ENCODE results near the gene PCGF2. TPM values are rescaled to one million over a fixed set of nuclear protein-coding genes. Genes with fewer than 3 reads are reported as not detected.

Gene PCGF2
- polyA plus RNA-seq, 1 donor from 2014 or later, result 11.7 TPM

GRCh38 chr17:38720941-38721340 lies 27.2 kb downstream of the PCGF2 start:
- H3F3A ChIP-seq (ENCODE audit: insufficient read depth, low read length, poor library complexity, severe bottlenecking), result no peaks in the 10 kb centered on the region
- H4K20me1 ChIP-seq (ENCODE audit: insufficient read depth), result no peaks in the 10 kb centered on the region
- TF ChIP-seq EP300 (conservative IDR thresholded peaks at IDR 0.05; ENCODE audit: poor library complexity, severe bottlenecking), result no peak
- no peak overlapping the region for H3K4me3 ChIP-seq (ENCODE audit: low read length)
- H3K9me3 ChIP-seq (ENCODE audit: low read length), result no peaks in the 10 kb centered on the region
- no peak overlapping the region for H3K9ac ChIP-seq (ENCODE audit: low read length)
- H2AFZ ChIP-seq (ENCODE audit: low read depth, low read length), result no peak overlapping the region
- H3K9me2 ChIP-seq (ENCODE audit: insufficient read depth, low read length), result no peaks in the 10 kb centered on the region
- H3K27ac ChIP-seq (ENCODE audit: low read length), result no peak overlapping the region
- no peaks in the 10 kb centered on the region for H3K36me3 ChIP-seq (ENCODE audit: insufficient read depth, low read length)
- no peaks in the 10 kb centered on the region for H3K79me2 ChIP-seq (replicated peaks; ENCODE audit: insufficient read depth, low read length)
- H3K27me3 ChIP-seq (ENCODE audit: insufficient read depth, low read depth, low read length), result no peaks in the 10 kb centered on the region
- H3K4me2 ChIP-seq (ENCODE audit: low read length), result no peak overlapping the region

- no peaks in the 10 kb centered on the region for H3K9me3 ChIP-seq (ENCODE audit: low read length)
- no peak overlapping the region for H3K4me3 ChIP-seq (ENCODE audit: low read length)
- no peaks in the 10 kb centered on the region for H3F3A ChIP-seq (ENCODE audit: insufficient read depth, low read length, poor library complexity, severe bottlenecking)
- no peaks in the 10 kb centered on the region for H3K9me2 ChIP-seq (ENCODE audit: insufficient read depth, low read length)
- H2AFZ ChIP-seq (ENCODE audit: low read depth, low read length), result no peak overlapping the region
- no peak overlapping the region for H3K4me2 ChIP-seq (ENCODE audit: low read length)
- H3K36me3 ChIP-seq (ENCODE audit: insufficient read depth, low read length), result no peaks in the 10 kb centered on the region
- H3K79me2 ChIP-seq (replicated peaks; ENCODE audit: insufficient read depth, low read length), result no peaks in the 10 kb centered on the region
- TF ChIP-seq EP300 (conservative IDR thresholded peaks at IDR 0.05; ENCODE audit: poor library complexity, severe bottlenecking), result no peak
- H4K20me1 ChIP-seq (ENCODE audit: insufficient read depth), result no peaks in the 10 kb centered on the region
- no peaks in the 10 kb centered on the region for H3K27me3 ChIP-seq (ENCODE audit: insufficient read depth, low read depth, low read length)
- no peak overlapping the region for H3K9ac ChIP-seq (ENCODE audit: low read length)
- no peak overlapping the region for H3K27ac ChIP-seq (ENCODE audit: low read length)
Measured at GRCh38 chr17:38719943-38720641, 28.0 kb downstream of the PCGF2 start.

GRCh38 chr17:38719289-38719942 lies 28.7 kb downstream of the PCGF2 start:
- H3K9ac ChIP-seq (ENCODE audit: low read length), result no peak overlapping the region
- TF ChIP-seq CTCF (IDR thresholded peaks at IDR 0.05; ENCODE audit: poor library complexity, severe bottlenecking), result no peak
- H3K79me2 ChIP-seq (replicated peaks; ENCODE audit: insufficient read depth, low read length), result no peaks in the 10 kb centered on the region
- no peak overlapping the region for H3K27ac ChIP-seq (ENCODE audit: low read length)
- no peaks in the 10 kb centered on the region for H3K9me3 ChIP-seq (ENCODE audit: low read length)
- H2AFZ ChIP-seq (ENCODE audit: low read depth, low read length), result no peak overlapping the region
- H4K20me1 ChIP-seq (ENCODE audit: insufficient read depth), result no peaks in the 10 kb centered on the region
- H3K4me2 ChIP-seq (ENCODE audit: low read length), result no peak overlapping the region
- no peaks in the 10 kb centered on the region for H3K9me2 ChIP-seq (ENCODE audit: insufficient read depth, low read length)
- H3K36me3 ChIP-seq (ENCODE audit: insufficient read depth, low read length), result no peaks in the 10 kb centered on the region
- no peak overlapping the region for H3K4me3 ChIP-seq (ENCODE audit: low read length)
- H3K27me3 ChIP-seq (ENCODE audit: insufficient read depth, low read depth, low read length), result no peaks in the 10 kb centered on the region
- no peaks in the 10 kb centered on the region for H3F3A ChIP-seq (ENCODE audit: insufficient read depth, low read length, poor library complexity, severe bottlenecking)

- Histone ChIP-seq H3K27me3 (ENCODE audit: insufficient read depth, low read depth, low read length) (no peaks in the 10 kb centered on the region), H4K20me1 (ENCODE audit: insufficient read depth) (no peaks in the 10 kb centered on the region), H3K9me2 (ENCODE audit: insufficient read depth, low read length) (no peaks in the 10 kb centered on the region), H3K4me2 (ENCODE audit: low read length) (no peak overlapping the region), H3K79me2 (replicated peaks; ENCODE audit: insufficient read depth, low read length) (no peaks in the 10 kb centered on the region), H2AFZ (ENCODE audit: low read depth, low read length) (no peak overlapping the region), H3K27ac (ENCODE audit: low read length) (no peak overlapping the region), H3K4me3 (ENCODE audit: low read length) (no peak overlapping the region), H3F3A (ENCODE audit: insufficient read depth, low read length, poor library complexity, severe bottlenecking) (no peaks in the 10 kb centered on the region), H3K9ac (ENCODE audit: low read length) (no peak overlapping the region), H3K9me3 (ENCODE audit: low read length) (no peaks in the 10 kb centered on the region), H3K36me3 (ENCODE audit: insufficient read depth, low read length) (no peaks in the 10 kb centered on the region)
- TF ChIP-seq RAD21 (conservative IDR thresholded peaks at IDR 0.05) (no peak), EP300 (conservative IDR thresholded peaks at IDR 0.05; ENCODE audit: poor library complexity, severe bottlenecking) (no peak), SMC3 (conservative IDR thresholded peaks at IDR 0.05; ENCODE audit: poor library complexity) (no peak), CTCF (IDR thresholded peaks at IDR 0.05; ENCODE audit: poor library complexity, severe bottlenecking) (no peak), REST (IDR thresholded peaks at IDR 0.05; ENCODE audit: borderline replicate concordance) (no peak)
Measured at GRCh38 chr17:38717139-38717745, 30.9 kb downstream of the PCGF2 start.

Measured in neural cell (in vitro differentiated cells).